ENCODE data around the gene KLHL34.

The KLHL34 gene

GRCh38 chrX:21662761-21663160 is 4.6 kb upstream of the KLHL34 start:
- no peak for TF ChIP-seq CTCF (IDR thresholded peaks at IDR 0.05; ENCODE audit: low read depth, low read length)
- H3K4me3 ChIP-seq (ENCODE audit: low read depth, low read length) = no peak overlapping the region

- no peak for TF ChIP-seq CTCF (IDR thresholded peaks at IDR 0.05; ENCODE audit: low read depth, low read length)
- no peak overlapping the region for H3K4me3 ChIP-seq (ENCODE audit: low read depth, low read length)
These were observed 3.2 kb upstream of the KLHL34 start for GRCh38 chrX:21661316-21661715.

- no peak overlapping the region for H3K4me3 ChIP-seq (ENCODE audit: low read depth, low read length)
- TF ChIP-seq CTCF (IDR thresholded peaks at IDR 0.05; ENCODE audit: low read depth, low read length) = no peak
These were observed 2.0 kb upstream of the KLHL34 start for GRCh38 chrX:21660156-21660555.

GRCh38 chrX:21659320-21659719 is 1.2 kb upstream of the KLHL34 start:
- TF ChIP-seq CTCF (IDR thresholded peaks at IDR 0.05; ENCODE audit: low read depth, low read length) = no peak
- no peak overlapping the region for H3K4me3 ChIP-seq (ENCODE audit: low read depth, low read length)

- no peak for TF ChIP-seq CTCF (IDR thresholded peaks at IDR 0.05; ENCODE audit: low read depth, low read length)
- H3K4me3 ChIP-seq (ENCODE audit: low read depth, low read length) = no peak overlapping the region
These were observed 616 bp upstream of the KLHL34 start for GRCh38 chrX:21658746-21659145.

GRCh38 chrX:21657318-21658151 is 595 bp downstream of the KLHL34 start:
- H3K4me3 ChIP-seq (ENCODE audit: low read depth, low read length) = no peak overlapping the region
- TF ChIP-seq CTCF (IDR thresholded peaks at IDR 0.05; ENCODE audit: low read depth, low read length) = no peak

GRCh38 chrX:21656587-21657317 is 1.4 kb downstream of the KLHL34 start:
- TF ChIP-seq CTCF (IDR thresholded peaks at IDR 0.05; ENCODE audit: low read depth, low read length) = no peak
- no peak overlapping the region for H3K4me3 ChIP-seq (ENCODE audit: low read depth, low read length)
